Stimulated activated CD8-positive, alpha-beta memory T cell treated with anti-CD3 and anti-CD28 coated beads, Interleukin-7, amount 100 ng/mL, for 24 hours (primary cell): Measurements from ENCODE around the gene LONP2.
"Not testable (repeated sequence)": the region's sequence is repeated elsewhere in the genome, so short reads cannot be mapped to it uniquely, and the experiment has no call there.

Source experiments
- DNase-seq: peaks from one replicate; pipeline ENCODE4 v3.0.0-alpha.2; 2020; ENCODE audit warnings: low read depth

The LONP2 gene

DNA sequence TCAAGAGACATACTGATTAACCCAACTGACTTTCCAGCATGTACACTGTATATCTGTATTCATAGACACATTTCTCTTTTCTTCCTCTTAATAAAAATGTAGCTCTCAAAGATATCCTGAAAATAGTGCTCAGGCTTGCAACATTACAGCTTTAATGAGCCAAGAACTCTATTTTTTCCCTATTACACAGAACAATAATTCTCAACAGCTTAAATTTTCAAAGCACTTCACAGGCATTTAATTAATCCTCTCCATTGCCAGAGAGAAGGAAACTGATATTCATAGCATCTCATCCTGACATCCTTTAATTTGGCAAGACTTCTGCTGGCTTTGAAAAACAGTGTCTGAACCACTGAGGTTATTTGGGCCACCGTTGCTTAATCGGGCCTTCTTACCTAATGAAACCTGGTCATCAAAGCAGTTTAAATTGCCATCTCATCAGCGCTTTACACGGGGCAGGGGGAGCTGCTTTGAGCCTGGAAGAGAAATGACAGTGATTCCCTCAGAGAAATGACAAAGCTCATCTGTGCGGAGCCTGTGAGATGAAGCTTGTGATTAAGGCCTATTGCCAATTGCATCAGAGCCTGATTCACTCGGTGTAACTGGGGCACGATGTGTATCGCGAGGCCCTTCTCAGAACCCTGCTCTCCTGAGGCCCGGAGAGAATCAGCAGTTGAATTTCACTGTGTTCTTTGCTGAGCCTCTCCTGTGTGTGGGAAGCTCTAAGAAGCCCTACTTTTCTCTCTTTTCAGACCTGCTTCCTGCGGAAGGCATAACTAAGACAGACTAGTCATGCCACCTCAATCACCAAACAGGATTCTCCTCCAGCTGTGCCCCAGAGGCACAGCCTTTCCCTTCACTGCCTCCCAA, 149.6 kb downstream of the LONP2 start:
- DNase-seq: no peak

DNA sequence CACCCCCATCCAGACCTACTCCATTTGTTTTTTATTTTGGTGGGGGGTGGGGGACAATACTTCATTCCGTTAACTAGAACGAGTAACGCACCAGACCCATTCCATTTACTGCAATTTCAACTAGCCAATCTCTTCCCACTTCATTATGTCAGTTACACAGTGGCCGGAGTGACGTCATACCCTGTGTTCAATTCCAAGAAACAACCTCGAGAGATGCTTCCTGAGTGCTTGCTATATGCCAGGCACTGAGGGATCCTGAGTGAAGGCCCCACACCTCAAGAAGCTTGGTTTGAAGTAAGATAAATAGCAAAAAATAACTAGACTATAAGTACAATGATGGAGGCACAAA, 150.2 kb downstream of the LONP2 start:
- no peak for DNase-seq

DNA sequence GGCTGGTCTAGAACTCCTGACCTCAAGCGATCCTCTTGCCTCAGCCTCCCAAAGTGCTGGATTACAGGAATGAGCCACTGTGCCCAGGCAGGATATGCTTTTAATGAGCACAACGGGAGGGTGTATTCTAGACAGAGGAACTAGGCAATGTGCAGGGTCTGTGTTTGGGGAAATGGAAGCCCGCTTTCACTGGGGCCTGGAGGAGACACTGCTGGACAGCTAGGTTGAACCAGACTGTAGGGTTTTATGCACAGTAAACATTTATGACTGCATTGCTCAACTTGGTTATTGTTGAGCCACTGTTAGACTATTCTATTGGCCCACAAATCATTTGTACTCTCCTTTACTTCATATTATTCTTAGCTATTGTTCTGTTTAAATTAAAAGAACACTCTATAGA, 151.3 kb downstream of the LONP2 start:
- no peak for DNase-seq

DNA sequence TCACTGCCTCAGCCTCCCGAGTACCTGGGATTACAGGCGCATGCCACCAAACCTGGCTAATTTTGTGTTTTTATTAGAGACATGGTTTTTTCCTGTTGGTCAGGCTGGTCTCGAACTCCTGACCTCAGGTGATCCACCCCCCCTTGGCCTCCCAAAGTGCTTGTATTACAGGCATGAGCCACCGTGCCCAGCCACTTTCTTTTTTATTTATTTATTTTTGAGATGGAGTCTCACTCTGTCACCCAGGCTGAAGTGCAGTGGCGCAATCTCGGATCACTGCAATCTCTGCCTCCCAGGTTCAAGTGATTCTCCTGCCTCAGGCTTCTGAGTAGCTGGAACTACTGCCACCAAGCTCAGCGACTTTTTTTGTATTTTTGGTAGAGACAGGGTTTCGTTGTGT, 158.4 kb downstream of the LONP2 start:
- DNase-seq: not testable (repeated sequence)

DNA sequence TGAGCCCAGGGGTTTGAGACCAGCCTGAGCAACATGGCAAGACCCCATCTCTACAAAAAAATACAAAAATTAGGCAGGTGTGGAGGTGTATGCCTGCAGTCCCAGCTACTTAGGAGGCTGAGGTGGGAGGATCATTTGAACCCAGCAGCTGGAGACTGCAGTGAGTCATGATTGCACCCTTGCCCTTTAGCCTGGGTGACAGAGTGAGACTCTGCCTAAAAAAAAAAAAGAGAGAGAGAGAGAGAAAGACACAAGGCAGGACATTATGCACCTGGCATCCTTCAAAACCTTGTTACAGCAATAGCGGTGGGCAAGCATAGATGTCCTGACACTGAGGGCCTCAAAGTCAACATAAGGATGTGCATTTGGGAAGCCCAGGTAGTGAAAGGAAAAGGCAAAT, 161.1 kb downstream of the LONP2 start:
- DNase-seq: no peak

DNA sequence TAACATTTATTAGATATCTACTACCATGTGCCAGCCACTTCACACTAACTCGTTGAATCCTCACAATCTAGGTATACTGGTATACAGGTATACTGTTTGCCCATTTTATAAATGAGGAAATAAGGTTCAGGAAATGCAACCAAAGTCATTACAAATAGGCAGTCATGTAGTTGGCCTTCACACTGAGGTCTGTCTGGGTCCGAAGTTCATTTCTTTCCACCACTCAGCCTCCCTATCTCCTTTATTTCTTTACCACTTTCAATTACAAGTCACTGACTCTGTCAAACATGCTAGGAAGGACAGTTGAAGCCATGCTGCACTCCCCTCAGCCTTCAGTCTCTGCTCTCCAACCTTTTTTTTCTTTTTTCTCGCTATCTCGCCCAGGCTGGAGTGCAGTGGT, 161.8 kb downstream of the LONP2 start:
- no peak for DNase-seq
